Fibroblast of pulmonary artery (primary cell): ENCODE results near the gene CALML3.

ENCODE experiments used
- DNase-seq: peaks from one replicate; pipeline ENCODE4 v3.0.0-alpha.2; 2010; ENCODE audit warnings: low read depth
- H3K4me3 ChIP-seq: replicated peaks from 2 replicates; pipeline ENCODE4 v1.5.1; 2011; ENCODE audit warnings: low read depth, mild to moderate bottlenecking, control low read depth, low read length, moderate library complexity
- TF ChIP-seq, protein P1 (sequence below): IDR thresholded peaks from 2 replicates; pipeline ENCODE4 v1.5.1; 2011; ENCODE audit warnings: mild to moderate bottlenecking, control low read depth, low read length, inconsistent platforms; ENCODE audit errors: missing control alignments

CALML3 gene

DNA sequence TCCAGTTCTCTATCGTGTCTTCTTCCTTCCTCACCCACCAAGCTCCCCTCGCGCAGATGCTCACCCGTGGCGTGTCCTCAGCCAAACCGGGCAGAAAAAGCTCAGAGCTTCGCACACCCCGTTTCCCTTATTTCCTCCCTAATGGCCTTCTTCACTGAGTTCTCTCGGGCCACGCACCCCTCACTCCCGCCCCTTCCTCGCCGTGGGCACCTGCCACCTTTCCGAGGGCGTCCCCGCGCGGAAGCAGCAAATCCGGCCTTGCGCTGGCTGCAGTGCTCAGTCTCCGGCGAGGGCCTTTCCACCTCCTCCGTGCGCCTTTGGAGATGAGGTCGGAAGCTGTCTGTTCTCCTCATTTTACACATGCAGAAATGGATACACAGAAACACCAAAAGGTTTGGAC lies 12.4 kb upstream of the CALML3 start:
- H3K4me3 ChIP-seq = no peak overlapping the region
- TF ChIP-seq, protein P1, sequence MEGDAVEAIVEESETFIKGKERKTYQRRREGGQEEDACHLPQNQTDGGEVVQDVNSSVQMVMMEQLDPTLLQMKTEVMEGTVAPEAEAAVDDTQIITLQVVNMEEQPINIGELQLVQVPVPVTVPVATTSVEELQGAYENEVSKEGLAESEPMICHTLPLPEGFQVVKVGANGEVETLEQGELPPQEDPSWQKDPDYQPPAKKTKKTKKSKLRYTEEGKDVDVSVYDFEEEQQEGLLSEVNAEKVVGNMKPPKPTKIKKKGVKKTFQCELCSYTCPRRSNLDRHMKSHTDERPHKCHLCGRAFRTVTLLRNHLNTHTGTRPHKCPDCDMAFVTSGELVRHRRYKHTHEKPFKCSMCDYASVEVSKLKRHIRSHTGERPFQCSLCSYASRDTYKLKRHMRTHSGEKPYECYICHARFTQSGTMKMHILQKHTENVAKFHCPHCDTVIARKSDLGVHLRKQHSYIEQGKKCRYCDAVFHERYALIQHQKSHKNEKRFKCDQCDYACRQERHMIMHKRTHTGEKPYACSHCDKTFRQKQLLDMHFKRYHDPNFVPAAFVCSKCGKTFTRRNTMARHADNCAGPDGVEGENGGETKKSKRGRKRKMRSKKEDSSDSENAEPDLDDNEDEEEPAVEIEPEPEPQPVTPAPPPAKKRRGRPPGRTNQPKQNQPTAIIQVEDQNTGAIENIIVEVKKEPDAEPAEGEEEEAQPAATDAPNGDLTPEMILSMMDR = no peak
- no peak for DNase-seq

DNA sequence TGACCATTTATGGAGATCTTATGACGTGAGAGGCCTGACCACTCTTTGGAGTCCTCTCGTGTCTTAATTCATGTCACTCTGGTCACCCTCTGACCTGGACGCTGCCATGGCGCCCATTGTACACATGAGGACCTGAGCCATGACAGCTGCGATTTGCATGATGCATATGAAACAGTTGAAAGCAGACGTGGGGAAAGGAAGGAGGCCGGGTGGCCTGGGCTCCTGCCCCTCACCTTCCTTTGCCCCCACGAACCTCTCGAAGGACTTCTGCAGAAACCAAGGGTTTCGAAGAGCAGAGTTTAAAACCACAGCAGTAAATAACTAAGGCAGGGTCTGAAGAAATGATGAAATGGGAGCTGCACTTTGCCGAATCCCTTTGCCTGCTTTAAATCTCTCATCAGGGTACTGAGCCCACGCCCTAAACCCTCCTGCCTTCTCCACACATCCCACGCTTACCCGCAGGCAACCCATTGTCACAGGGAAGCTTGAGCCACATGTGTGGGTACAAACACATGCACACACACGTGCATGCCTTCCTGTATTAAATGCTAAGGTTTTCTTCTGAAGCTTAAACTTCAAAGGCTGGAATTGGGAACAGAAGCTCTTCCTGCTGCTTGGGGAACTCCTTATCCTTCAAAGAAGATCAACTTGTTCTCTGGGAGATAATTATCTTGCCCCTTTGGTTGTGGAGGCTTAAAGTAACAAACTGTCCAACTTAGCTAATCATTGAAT lies 11.7 kb upstream of the CALML3 start:
- TF ChIP-seq, protein P1 = no peak
- H3K4me3 ChIP-seq = no peak overlapping the region
- no peak for DNase-seq

GRCh38 chr10:5514226-5514850 lies 10.4 kb upstream of the CALML3 start:
- no peak for DNase-seq
- no peak overlapping the region for H3K4me3 ChIP-seq
- TF ChIP-seq, protein P1 = no peak

GRCh38 chr10:5515948-5516761 lies 8.6 kb upstream of the CALML3 start:
- DNase-seq = no peak
- TF ChIP-seq, protein P1 = no peak
- H3K4me3 ChIP-seq = no peak overlapping the region

DNA sequence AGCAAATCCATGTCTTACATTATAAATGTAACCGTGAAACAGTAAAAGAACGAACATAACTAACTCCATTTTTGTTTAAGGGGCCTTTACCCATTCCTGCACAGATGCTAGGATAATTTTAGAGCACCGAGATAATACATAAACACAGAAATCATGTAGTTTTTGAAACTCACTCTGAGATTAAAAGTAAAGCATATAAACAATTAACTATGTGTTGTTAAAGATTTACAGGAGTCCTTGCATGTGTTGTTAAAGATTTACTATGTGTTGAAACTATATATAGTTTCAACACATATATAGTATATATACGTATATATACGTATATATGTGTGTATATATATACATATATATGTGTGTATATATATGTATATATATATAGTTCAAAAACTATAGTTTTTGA lies 7.2 kb upstream of the CALML3 start:
- H3K4me3 ChIP-seq = no peak overlapping the region
- DNase-seq = no peak

GRCh38 chr10:5518143-5518542 lies 6.6 kb upstream of the CALML3 start:
- no peak overlapping the region for H3K4me3 ChIP-seq
- TF ChIP-seq, protein P1 = no peak
- no peak for DNase-seq

More for the DNA sequence above, 7.2 kb upstream of the CALML3 start:
- TF ChIP-seq, protein P1 = no peak
